ENCODE measurements around the gene CADPS2. TPM values are rescaled to one million over a fixed set of nuclear protein-coding genes. Genes with fewer than 3 reads are reported as not detected.

Gene CADPS2
- total and polyA plus RNA-seq, 4 donors = 16.0 to 76.7 (median 27.7) TPM

DNA sequence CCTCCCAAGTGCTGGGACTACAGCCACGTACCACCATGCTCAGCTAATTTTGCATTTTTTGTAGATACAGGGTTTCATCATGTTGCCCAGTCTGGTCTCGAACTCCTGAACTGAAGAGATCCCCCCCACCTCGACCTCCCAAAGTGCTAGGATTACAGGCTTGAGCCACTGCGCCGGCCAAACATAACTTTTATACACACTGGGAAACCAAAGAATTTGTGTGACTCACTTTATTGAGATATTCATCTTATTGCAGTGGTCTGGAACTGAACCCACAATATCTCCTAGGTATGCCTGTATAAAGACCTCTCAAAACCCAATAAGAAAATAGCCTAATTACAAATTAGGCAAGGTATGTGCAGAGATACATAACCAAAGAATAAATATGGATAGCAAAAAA, 399.1 kb downstream of the CADPS2 start:
- Histone ChIP-seq H3K9me3 (ENCODE audit: control insufficient read depth in 4 of 4, insufficient read depth in 3 of 4, low read length in 3 of 4) (no peaks in the 10 kb centered on the region), H3K9ac (ENCODE audit: insufficient read depth in 1 of 2, low read length in 2 of 2) (no peak overlapping the region), H3K36me3 (ENCODE audit: control insufficient read depth in 4 of 4, insufficient read depth in 4 of 4, low read length in 4 of 4) (peaks cover 0 to 5% (median 2%) of the 10 kb centered on the region in 4 donors), H3K27me3 (ENCODE audit: control insufficient read depth in 3 of 3, insufficient read depth in 3 of 3, low read length in 2 of 3) (no peaks in the 10 kb centered on the region), H3K27ac (ENCODE audit: low read depth in 1 of 2, low read length in 1 of 2) (no peak overlapping the region), H3K4me3 (no peak overlapping the region), H3K4me1 (ENCODE audit: control insufficient read depth in 5 of 5, insufficient read depth in 5 of 5, low read length in 5 of 5) (no peaks in the 10 kb centered on the region)
- ATAC-seq (ENCODE audit: insufficient read depth, low FRiP score) (no peak), DNase-seq (no peak)
- WGBS, 2 donors = 86 to 93% methylated on average over 5 of the region's 5 CpGs
- no peak for TF ChIP-seq CTCF (IDR thresholded peaks at IDR 0.05; ENCODE audit: control extremely low read depth, extremely low read depth)

DNA sequence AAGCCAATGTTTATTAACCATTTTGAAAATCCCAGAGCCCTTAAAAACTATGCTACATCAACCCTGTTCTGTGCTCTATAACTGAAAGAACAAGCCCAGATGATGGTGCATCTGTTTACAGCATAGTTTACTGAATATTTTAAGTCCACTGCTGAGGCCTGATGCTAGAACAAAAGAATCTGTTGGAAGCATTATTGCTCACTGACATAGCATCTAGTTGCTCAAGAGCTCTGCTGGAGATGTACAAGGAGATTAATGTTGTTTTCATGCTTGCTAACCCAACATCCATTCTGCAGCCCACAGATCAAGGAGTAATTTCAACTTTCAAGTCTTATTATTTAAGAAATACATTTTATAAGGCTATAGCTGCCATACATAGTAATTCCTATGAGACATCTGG, 400.4 kb downstream of the CADPS2 start:
- no peak for DNase-seq
- H3K9ac ChIP-seq (ENCODE audit: insufficient read depth in 1 of 2, low read length in 2 of 2) = no peak overlapping the region
- no peak overlapping the region for H3K27ac ChIP-seq (ENCODE audit: low read depth in 1 of 2, low read length in 1 of 2)
- no peak for TF ChIP-seq CTCF (IDR thresholded peaks at IDR 0.05; ENCODE audit: control extremely low read depth, extremely low read depth)
- no peak for ATAC-seq (ENCODE audit: insufficient read depth, low FRiP score)
- H3K4me1 ChIP-seq (ENCODE audit: control insufficient read depth in 5 of 5, insufficient read depth in 5 of 5, low read length in 5 of 5) = no peaks in the 10 kb centered on the region
- H3K36me3 ChIP-seq (ENCODE audit: control insufficient read depth in 4 of 4, insufficient read depth in 4 of 4, low read length in 4 of 4) = peaks cover 0 to 5% (median 2%) of the 10 kb centered on the region in 4 donors
- H3K4me3 ChIP-seq = no peak overlapping the region
- H3K9me3 ChIP-seq (ENCODE audit: control insufficient read depth in 4 of 4, insufficient read depth in 3 of 4, low read length in 3 of 4) = no peaks in the 10 kb centered on the region
- no peaks in the 10 kb centered on the region for H3K27me3 ChIP-seq (ENCODE audit: control insufficient read depth in 3 of 3, insufficient read depth in 3 of 3, low read length in 2 of 3)

DNA sequence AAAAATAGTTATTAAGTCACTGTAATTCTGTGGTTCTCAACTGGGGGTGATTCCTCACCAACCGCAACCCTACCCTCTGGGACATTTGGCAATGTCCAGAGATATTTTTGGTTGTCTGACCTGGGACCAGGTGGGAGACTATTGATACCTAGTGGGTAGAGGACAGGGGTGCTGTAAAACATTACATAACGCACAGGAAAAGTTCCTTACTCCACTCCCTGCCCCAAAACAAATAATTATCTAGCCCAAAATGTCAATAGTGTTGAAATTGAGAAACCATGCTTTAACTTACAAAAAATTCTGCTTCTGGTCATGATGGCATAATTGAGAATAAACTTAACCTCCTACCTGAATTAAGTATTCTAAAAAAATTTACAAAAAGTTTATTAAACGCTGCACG, 404.0 kb downstream of the CADPS2 start:
- TF ChIP-seq CTCF (IDR thresholded peaks at IDR 0.05; ENCODE audit: control extremely low read depth, extremely low read depth) = no peak
- no peaks in the 10 kb centered on the region for H3K4me1 ChIP-seq (ENCODE audit: control insufficient read depth in 5 of 5, insufficient read depth in 5 of 5, low read length in 5 of 5)
- no peak overlapping the region for H3K27ac ChIP-seq (ENCODE audit: low read depth in 1 of 2, low read length in 1 of 2)
- 82 to 94% methylated on average over 4 of the region's 4 CpGs for WGBS, 2 donors
- no peaks in the 10 kb centered on the region for H3K36me3 ChIP-seq (ENCODE audit: control insufficient read depth in 4 of 4, insufficient read depth in 4 of 4, low read length in 4 of 4)
- H3K27me3 ChIP-seq (ENCODE audit: control insufficient read depth in 3 of 3, insufficient read depth in 3 of 3, low read length in 2 of 3) = no peaks in the 10 kb centered on the region
- no peak overlapping the region for H3K4me3 ChIP-seq
- ATAC-seq (ENCODE audit: insufficient read depth, low FRiP score) (no peak), DNase-seq (no peak)
- no peak overlapping the region for H3K9ac ChIP-seq (ENCODE audit: insufficient read depth in 1 of 2, low read length in 2 of 2)
- no peaks in the 10 kb centered on the region for H3K9me3 ChIP-seq (ENCODE audit: control insufficient read depth in 4 of 4, insufficient read depth in 3 of 4, low read length in 3 of 4)

- Histone ChIP-seq H3K36me3 (ENCODE audit: control insufficient read depth in 4 of 4, insufficient read depth in 4 of 4, low read length in 4 of 4) (peaks cover 0 to 5% (median 3%) of the 10 kb centered on the region in 4 donors), H3K9me3 (ENCODE audit: control insufficient read depth in 4 of 4, insufficient read depth in 3 of 4, low read length in 3 of 4) (no peaks in the 10 kb centered on the region), H3K27me3 (ENCODE audit: control insufficient read depth in 3 of 3, insufficient read depth in 3 of 3, low read length in 2 of 3) (no peaks in the 10 kb centered on the region), H3K27ac (ENCODE audit: low read depth in 1 of 2, low read length in 1 of 2) (no peak overlapping the region), H3K4me1 (ENCODE audit: control insufficient read depth in 5 of 5, insufficient read depth in 5 of 5, low read length in 5 of 5) (no peaks in the 10 kb centered on the region), H3K4me3 (no peak overlapping the region), H3K9ac (ENCODE audit: insufficient read depth in 1 of 2, low read length in 2 of 2) (no peak overlapping the region)
- 77 to 86% methylated on average over 3 of the region's 3 CpGs for WGBS, 2 donors
- ATAC-seq (ENCODE audit: insufficient read depth, low FRiP score) (no peak), DNase-seq (no peak)
- no peak for TF ChIP-seq CTCF (IDR thresholded peaks at IDR 0.05; ENCODE audit: control extremely low read depth, extremely low read depth)
These were observed 415.4 kb downstream of the CADPS2 start for GRCh38 chr7:122470859-122471258.

Data from lung (tissue), 12 donors.